Measurements from ENCODE around the gene ANKRD30B.
"Not testable (repeated sequence)": the region's sequence is repeated elsewhere in the genome, so short reads cannot be mapped to it uniquely, and the experiment has no call there.

ANKRD30B gene

GRCh38 chr18:14859995-14860394 lies 112.0 kb downstream of the ANKRD30B start:
- H3K4me1 ChIP-seq (ENCODE audit: control insufficient read depth, insufficient read depth, low read length); H3K36me3 ChIP-seq (ENCODE audit: control insufficient read depth, insufficient read depth, low read length); H3K9ac ChIP-seq (ENCODE audit: low read length); H3K27me3 ChIP-seq (ENCODE audit: control insufficient read depth, insufficient read depth, low read length); H3K9me3 ChIP-seq (ENCODE audit: control insufficient read depth, low read length); H3K4me3 ChIP-seq (ENCODE audit: low read length): not testable (repeated sequence)

GRCh38 chr18:14866426-14866825 lies 118.5 kb downstream of the ANKRD30B start:
- not testable (repeated sequence) for H3K9me3 ChIP-seq (ENCODE audit: control insufficient read depth, low read length); H3K4me3 ChIP-seq (ENCODE audit: low read length)

GRCh38 chr18:14867988-14868387 lies 120.0 kb downstream of the ANKRD30B start:
- H3K36me3 ChIP-seq (ENCODE audit: control insufficient read depth, insufficient read depth, low read length); H3K4me3 ChIP-seq (ENCODE audit: low read length); H3K9ac ChIP-seq (ENCODE audit: low read length); H3K4me1 ChIP-seq (ENCODE audit: control insufficient read depth, insufficient read depth, low read length); H3K27me3 ChIP-seq (ENCODE audit: control insufficient read depth, insufficient read depth, low read length); H3K9me3 ChIP-seq (ENCODE audit: control insufficient read depth, low read length): not testable (repeated sequence)

More at GRCh38 chr18:14866426-14866825, 118.5 kb downstream of the ANKRD30B start:
- H3K4me1 ChIP-seq (ENCODE audit: control insufficient read depth, insufficient read depth, low read length); H3K27me3 ChIP-seq (ENCODE audit: control insufficient read depth, insufficient read depth, low read length); H3K36me3 ChIP-seq (ENCODE audit: control insufficient read depth, insufficient read depth, low read length); H3K9ac ChIP-seq (ENCODE audit: low read length): not testable (repeated sequence)

GRCh38 chr18:14868825-14869224 lies 120.9 kb downstream of the ANKRD30B start:
- not testable (repeated sequence) for H3K4me1 ChIP-seq (ENCODE audit: control insufficient read depth, insufficient read depth, low read length)

GRCh38 chr18:14878826-14879225 lies 130.9 kb downstream of the ANKRD30B start:
- not testable (repeated sequence) for H3K36me3 ChIP-seq (ENCODE audit: control insufficient read depth, insufficient read depth, low read length); H3K9ac ChIP-seq (ENCODE audit: low read length); H3K4me3 ChIP-seq (ENCODE audit: low read length); H3K27me3 ChIP-seq (ENCODE audit: control insufficient read depth, insufficient read depth, low read length); H3K4me1 ChIP-seq (ENCODE audit: control insufficient read depth, insufficient read depth, low read length); H3K9me3 ChIP-seq (ENCODE audit: control insufficient read depth, low read length)

More at GRCh38 chr18:14868825-14869224, 120.9 kb downstream of the ANKRD30B start:
- not testable (repeated sequence) for H3K9ac ChIP-seq (ENCODE audit: low read length); H3K27me3 ChIP-seq (ENCODE audit: control insufficient read depth, insufficient read depth, low read length); H3K36me3 ChIP-seq (ENCODE audit: control insufficient read depth, insufficient read depth, low read length); H3K9me3 ChIP-seq (ENCODE audit: control insufficient read depth, low read length); H3K4me3 ChIP-seq (ENCODE audit: low read length)

GRCh38 chr18:14900435-14900834 lies 152.5 kb downstream of the ANKRD30B start:
- Histone ChIP-seq H3K4me3 (ENCODE audit: low read length) (no peak overlapping the region), H3K4me1 (ENCODE audit: control insufficient read depth, insufficient read depth, low read length) (no peaks in the 10 kb centered on the region), H3K27me3 (ENCODE audit: control insufficient read depth, insufficient read depth, low read length) (no peaks in the 10 kb centered on the region), H3K9me3 (ENCODE audit: control insufficient read depth, low read length) (no peaks in the 10 kb centered on the region), H3K36me3 (ENCODE audit: control insufficient read depth, insufficient read depth, low read length) (no peaks in the 10 kb centered on the region), H3K9ac (ENCODE audit: low read length) (no peak overlapping the region)

Measured in mucosa of stomach (tissue), 1 donor.